ENCODE data around the gene SETD3.

DNA sequence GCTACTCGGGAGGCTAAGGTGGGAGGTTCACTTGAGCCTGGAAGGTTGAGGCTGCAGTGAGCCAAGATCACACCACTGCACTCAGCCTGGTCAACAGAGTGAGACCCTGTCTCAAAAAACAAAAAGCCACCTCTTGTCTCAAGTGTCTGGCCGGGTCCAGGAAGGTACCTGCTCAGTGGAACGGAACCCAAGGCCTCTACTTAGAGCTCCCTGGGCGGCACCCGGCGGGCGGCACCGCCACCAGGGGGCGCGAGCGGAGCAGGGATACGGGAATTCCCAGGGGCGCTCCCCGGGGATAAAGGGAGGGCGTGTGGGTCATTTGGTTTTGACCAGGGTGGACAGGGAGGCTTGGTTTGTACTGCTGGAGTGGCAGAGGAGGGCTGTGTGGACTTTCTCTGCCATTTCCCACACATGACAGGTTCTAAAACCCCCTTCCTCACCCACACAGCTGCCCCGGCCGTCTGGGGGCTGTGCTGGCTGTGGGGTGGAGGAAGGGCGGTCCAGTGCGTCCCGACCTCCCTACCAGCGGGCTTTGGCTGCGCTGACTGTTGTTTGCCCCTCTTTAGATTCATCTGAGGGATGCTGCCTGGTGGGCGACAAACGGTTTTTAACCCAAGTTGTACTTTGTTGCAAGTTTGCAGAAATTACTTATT lies 91.4 kb downstream of the SETD3 start:
- no peak for TF ChIP-seq YY1 (IDR thresholded peaks at IDR 0.05; ENCODE audit: insufficient read depth, insufficient read length)
- no peak for TF ChIP-seq ZNF274 (IDR thresholded peaks at IDR 0.05; ENCODE audit: low read depth, low read length)
- TF ChIP-seq SUZ12 (IDR thresholded peaks at IDR 0.05; ENCODE audit: extremely low read depth, insufficient read depth, insufficient read length) = no peak

Data from NT2/D1 (cell line).